HFFc6 (cell line): ENCODE results near the gene MED25. TPM values are rescaled to one million over a fixed set of nuclear protein-coding genes. Genes with fewer than 3 reads are reported as not detected.

ENCODE experiments used
- DNase-seq: peaks from one replicate; pipeline ENCODE4 v3.0.0-alpha.2; 2018
- H3K27ac Mint-ChIP-seq: 2 replicates; pipeline ENCODE4 v1.8.0; 2020; ENCODE audit warnings: mild to moderate bottlenecking, mixed read lengths
- H3K27me3 Mint-ChIP-seq: 2 replicates; pipeline ENCODE4 v1.8.0; 2021; ENCODE audit warnings: mild to moderate bottlenecking, moderate library complexity, mixed read lengths; ENCODE audit not compliant: insufficient read depth
- H3K36me3 Mint-ChIP-seq: 2 replicates; pipeline ENCODE4 v1.8.0; 2021; ENCODE audit warnings: low read depth, mixed read lengths
- H3K4me1 Mint-ChIP-seq: 2 replicates; pipeline ENCODE4 v1.8.0; 2020; ENCODE audit warnings: low read depth, mixed read lengths
- H3K4me3 Mint-ChIP-seq: 2 replicates; pipeline ENCODE4 v1.8.0; 2020; ENCODE audit warnings: mild to moderate bottlenecking, moderate library complexity, mixed read lengths
- H3K9me3 Mint-ChIP-seq: 2 replicates; pipeline ENCODE4 v1.8.0; 2020; ENCODE audit warnings: mild to moderate bottlenecking, mixed read lengths
- CTCF ChIP-seq: fragments of 200-600 bp; sonication (generic); IDR thresholded peaks from 2 replicates; pipeline ENCODE4 v1.5.0; 2021; ENCODE audit warnings: antibody characterized with exemption, mild to moderate bottlenecking
- total RNA-seq, 6 experiments: library from RNA; stranded (reverse); fragmentation: NEBNext Ultra II Directional; extraction: Animal tissue kit (Norgen Biotek cat#: 25700); gene quantifications; 2 replicates in 1 of 6; 3 replicates in 5 of 6; pipeline ENCODE4 v1.2.3, GENCODE V29; 2021

MED25 gene
- total RNA-seq, 6 experiments from 2014 or later, result 44.5 to 50.6 (median 47.8) TPM

GRCh38 chr19:49836176-49837008, 18.3 kb downstream of the MED25 start:
- peaks cover 6% of the 10 kb centered on the region for H3K27me3 Mint-ChIP-seq

GRCh38 chr19:49837009-49837310, 18.9 kb downstream of the MED25 start:
- no peak for DNase-seq
- H3K36me3 Mint-ChIP-seq, result peaks cover 56% of the 10 kb centered on the region
- H3K27ac Mint-ChIP-seq, result no peak overlapping the region

More at GRCh38 chr19:49836176-49837008, 18.3 kb downstream of the MED25 start:
- no peak for TF ChIP-seq CTCF
- Mint-ChIP-seq H3K36me3 (peaks cover 56% of the 10 kb centered on the region), H3K4me1 (peaks cover 9% of the 10 kb centered on the region), H3K9me3 (no peaks in the 10 kb centered on the region), H3K4me3 (no peak overlapping the region), H3K27ac (no peak overlapping the region; the same call in 1 of the 2 replicates)
- DNase-seq, result no peak

GRCh38 chr19:49837425-49837824, 19.3 kb downstream of the MED25 start:
- H3K27ac Mint-ChIP-seq, result no peak overlapping the region
- no peak for TF ChIP-seq CTCF
- no peak overlapping the region for H3K4me3 Mint-ChIP-seq
- no peaks in the 10 kb centered on the region for H3K9me3 Mint-ChIP-seq
- H3K36me3 Mint-ChIP-seq, result peaks cover 53% of the 10 kb centered on the region
- DNase-seq, result no peak
- H3K4me1 Mint-ChIP-seq, result peaks cover 5% of the 10 kb centered on the region
- peaks cover 4% of the 10 kb centered on the region for H3K27me3 Mint-ChIP-seq

More at GRCh38 chr19:49837009-49837310, 18.9 kb downstream of the MED25 start:
- H3K9me3 Mint-ChIP-seq, result no peaks in the 10 kb centered on the region
- H3K27me3 Mint-ChIP-seq, result peaks cover 4% of the 10 kb centered on the region
- H3K4me1 Mint-ChIP-seq, result peaks cover 9% of the 10 kb centered on the region
- no peak overlapping the region for H3K4me3 Mint-ChIP-seq
- no peak for TF ChIP-seq CTCF

- Mint-ChIP-seq H3K36me3 (peaks cover 43% of the 10 kb centered on the region), H3K4me1 (no peaks in the 10 kb centered on the region; the same call in 1 of the 2 replicates)
- TF ChIP-seq CTCF, result no peak
These were observed 20.9 kb downstream of the MED25 start for GRCh38 chr19:49838885-49839588.

GRCh38 chr19:49839713-49840112, 21.6 kb downstream of the MED25 start:
- Mint-ChIP-seq H3K9me3 (no peaks in the 10 kb centered on the region), H3K4me3 (no peak overlapping the region), H3K27me3 (no peaks in the 10 kb centered on the region), H3K27ac (no peak overlapping the region), H3K4me1 (no peaks in the 10 kb centered on the region; the same call in 1 of the 2 replicates), H3K36me3 (peaks cover 43% of the 10 kb centered on the region)
- TF ChIP-seq CTCF, result no peak
- DNase-seq, result no peak

More at GRCh38 chr19:49838885-49839588, 20.9 kb downstream of the MED25 start:
- Mint-ChIP-seq H3K4me3 (no peak overlapping the region), H3K27ac (no peak overlapping the region), H3K9me3 (no peaks in the 10 kb centered on the region), H3K27me3 (no peaks in the 10 kb centered on the region; the same call in 1 of the 2 replicates)
- no peak for DNase-seq
